HepG2 (cell line): ENCODE data around the gene FTL. TPM values are rescaled to one million over a fixed set of nuclear protein-coding genes. Genes with fewer than 3 reads are reported as not detected.

Experiments
- ARHGAP35 ChIP-seq: sonication (generic); formaldehyde crosslinking; IDR thresholded peaks from 2 replicates; pipeline ENCODE4 v1.9.0; 2022; ENCODE audit warnings: mild to moderate bottlenecking, inconsistent platforms, moderate library complexity, missing genetic modification reagents, borderline replicate concordance
- BHLHE40 ChIP-seq: IDR thresholded peaks from 2 replicates; pipeline ENCODE4 v1.6.1; 2011; ENCODE audit warnings: low read length, improper control_type of control experiment
- GABPB1 ChIP-seq: IDR thresholded peaks from 2 replicates; pipeline ENCODE4 v1.6.1; 2016; ENCODE audit warnings: mild to moderate bottlenecking, missing genetic modification reagents, moderate library complexity, missing compliant biosample characterization
- GMEB2 ChIP-seq: IDR thresholded peaks from 2 replicates; pipeline ENCODE4 v1.6.1; 2016; ENCODE audit warnings: missing biosample characterization, missing genetic modification reagents, low read depth
- HIVEP1 ChIP-seq: sonication (generic); formaldehyde crosslinking; IDR thresholded peaks from 2 replicates; pipeline ENCODE4 v1.4.0; 2020; ENCODE audit warnings: mild to moderate bottlenecking, missing genetic modification reagents
- HNF4G ChIP-seq, 2 experiments: sonication (generic) in 1 of 2; formaldehyde crosslinking in 1 of 2; IDR thresholded peaks; 2 replicates each; pipeline versions ENCODE4 v1.4.0 to v1.6.1; 2011 to 2020; ENCODE audit warnings: borderline replicate concordance in 2 of 2, low read depth in 2 of 2, mild to moderate bottlenecking in 2 of 2, low read length in 1 of 2, missing genetic modification reagents in 1 of 2, moderate library complexity in 1 of 2
- JUN ChIP-seq: sonication (generic); formaldehyde crosslinking; IDR thresholded peaks from 2 replicates; pipeline ENCODE4 v1.4.0; 2020; ENCODE audit warnings: mild to moderate bottlenecking, missing genetic modification reagents
- KLF12 ChIP-seq: sonication (generic); formaldehyde crosslinking; IDR thresholded peaks from 2 replicates; pipeline ENCODE4 v1.4.0; 2020; ENCODE audit warnings: missing genetic modification reagents, borderline replicate concordance
- KLF9 ChIP-seq: IDR thresholded peaks from 2 replicates; pipeline ENCODE4 v1.6.1; 2016; ENCODE audit warnings: low read depth
- MBD4 ChIP-seq: IDR thresholded peaks from 2 replicates; pipeline ENCODE4 v1.6.1; 2012; ENCODE audit warnings: low read length, inconsistent platforms, borderline replicate concordance
- NFIB ChIP-seq: sonication (generic); formaldehyde crosslinking; IDR thresholded peaks from 2 replicates; pipeline ENCODE4 v1.9.0; 2021; ENCODE audit warnings: missing genetic modification reagents, mild to moderate bottlenecking, borderline replicate concordance
- PITX1 ChIP-seq: sonication (generic); formaldehyde crosslinking; IDR thresholded peaks from 2 replicates; pipeline ENCODE4 v1.5.1; 2020; ENCODE audit warnings: mild to moderate bottlenecking, missing genetic modification reagents
- POLR2G ChIP-seq: fragments of 200-400 bp; formaldehyde crosslinking; IDR thresholded peaks from 2 replicates; pipeline ENCODE4 v1.6.1; 2018; ENCODE audit warnings: mild to moderate bottlenecking, low read depth, low read length, moderate library complexity
- SKI ChIP-seq: fragments of 450-650 bp; IDR thresholded peaks from one replicate; pipeline ENCODE4 v1.6.1; 2018; ENCODE audit warnings: mild to moderate bottlenecking; ENCODE audit not compliant: partially characterized antibody
- SP2 ChIP-seq: sonication (generic); formaldehyde crosslinking; IDR thresholded peaks from 2 replicates; pipeline ENCODE4 v1.5.1; 2020; ENCODE audit warnings: mild to moderate bottlenecking, missing genetic modification reagents
- TAF1 ChIP-seq: sonication (generic); formaldehyde crosslinking; IDR thresholded peaks from 2 replicates; pipeline ENCODE4 v1.4.0; 2020; ENCODE audit warnings: missing genetic modification reagents
- TRIM22 ChIP-seq: fragments of 450-650 bp; IDR thresholded peaks from 2 replicates; pipeline ENCODE4 v1.6.1; 2017
- YEATS4 ChIP-seq: sonication (generic); formaldehyde crosslinking; IDR thresholded peaks from 2 replicates; pipeline ENCODE4 v1.4.0; 2020; ENCODE audit warnings: missing genetic modification reagents, borderline replicate concordance
- ZBTB21 ChIP-seq: sonication (generic); formaldehyde crosslinking; IDR thresholded peaks from 2 replicates; pipeline ENCODE4 v1.4.0; 2020; ENCODE audit warnings: missing genetic modification reagents
- ZNF558 ChIP-seq: sonication (generic); formaldehyde crosslinking; IDR thresholded peaks from 2 replicates; pipeline ENCODE4 v1.9.0; 2022; ENCODE audit warnings: mild to moderate bottlenecking, missing genetic modification reagents, borderline replicate concordance
- ZNF577 ChIP-seq: sonication (generic); formaldehyde crosslinking; IDR thresholded peaks from 2 replicates; pipeline ENCODE4 v1.4.0; 2020; ENCODE audit warnings: mild to moderate bottlenecking, low read depth, missing genetic modification reagents, borderline replicate concordance
- ZNF678 ChIP-seq: sonication (generic); formaldehyde crosslinking; IDR thresholded peaks from 2 replicates; pipeline ENCODE4 v1.4.0; 2020; ENCODE audit warnings: mild to moderate bottlenecking, missing genetic modification reagents
- ZNF746 ChIP-seq: sonication (generic); formaldehyde crosslinking; IDR thresholded peaks from 2 replicates; pipeline ENCODE4 v1.8.0; 2022; ENCODE audit warnings: mild to moderate bottlenecking, missing genetic modification reagents
- ZNF75D ChIP-seq: sonication (generic); formaldehyde crosslinking; IDR thresholded peaks from 2 replicates; pipeline ENCODE4 v1.8.1; 2023; ENCODE audit warnings: missing genetic modification reagents, mild to moderate bottlenecking, borderline replicate concordance
- ZNF782 ChIP-seq: sonication (generic); formaldehyde crosslinking; IDR thresholded peaks from 2 replicates; pipeline ENCODE4 v1.4.0; 2020; ENCODE audit warnings: missing genetic modification reagents, mild to moderate bottlenecking, borderline replicate concordance
- polyA plus RNA-seq, 8 experiments: library from polyadenylated mRNA; depleted of rRNA in 3 of 8; stranded (reverse) in 7 of 8; unstranded in 1 of 8; fragments of >200 nt; fragmentation: Illumina TruSeq in 4 of 8; extraction: Trizol in 4 of 8; gene quantifications; 2 replicates each; pipeline versions ENCODE4 v1.2.1 to v1.2.3, GENCODE V29; 2011 to 2016; ENCODE audit warnings: low read depth in 4 of 8, missing spikeins in 1 of 8, mixed read lengths in 1 of 8; ENCODE audit not compliant: insufficient read depth in 1 of 8
- total RNA-seq, 5 experiments: library from RNA; depleted of rRNA; stranded (reverse); fragments of >200 nt; fragmentation: Illumina TruSeq; extraction: Trizol; gene quantifications; 2 replicates each; pipeline ENCODE4 v1.2.3, GENCODE V29; 2016; ENCODE audit warnings: low read depth in 1 of 5
- TF ChIP-seq, protein P1 (sequence below): sonication (generic); formaldehyde crosslinking; IDR thresholded peaks from 2 replicates; pipeline ENCODE4 v1.4.0; 2020; ENCODE audit warnings: missing genetic modification reagents

The FTL gene
- total and polyA plus RNA-seq, 2 of the 13 experiments (the other 11 are each of a cell fraction or from before 2014, with no cell fraction given), result 2,721 to 8,800 TPM

- TF ChIP-seq YEATS4 (CRISPR knock-in tag) (no peak), HIVEP1 (no peak), SP2 (CRISPR knock-in tag) (peak; percentile 41; the same call in 1 of the 2 replicates), KLF9 (no peak), ZNF746 (no peak), GABPB1 (peak; percentile 12; the same call in 1 of the 2 replicates), MBD4 (no peak), BHLHE40 (no peak), JUN (CRISPR knock-in tag) (no peak), HNF4G (IDR thresholded peaks at IDR 0.05; ENCODE audit: borderline replicate concordance, low read depth, low read length) (no peak), HNF4G (CRISPR knock-in tag; IDR thresholded peaks at IDR 0.05; ENCODE audit: borderline replicate concordance, low read depth) (no peak), NFIB (no peak), GMEB2 (no peak), ZNF577 (CRISPR knock-in tag) (no peak), TAF1 (CRISPR knock-in tag) (peak; percentile 23; the same call in 1 of the 2 replicates), ARHGAP35 (CRISPR knock-in tag) (no peak), ZNF782 (CRISPR knock-in tag) (0 out of 2 replicates have a peak, but pooled peaks have one; percentile 56), ZNF75D (CRISPR knock-in tag) (no peak), SKI (no peak), ZNF678 (CRISPR knock-in tag) (0 out of 2 replicates have a peak, but pooled peaks have one; percentile 19), KLF12 (0 out of 2 replicates have a peak, but pooled peaks have one; percentile 22), ZBTB21 (no peak), TRIM22 (no peak), PITX1 (CRISPR knock-in tag) (no peak), ZNF558 (CRISPR knock-in tag) (no peak), POLR2G (no peak)
- TF ChIP-seq, protein P1, sequence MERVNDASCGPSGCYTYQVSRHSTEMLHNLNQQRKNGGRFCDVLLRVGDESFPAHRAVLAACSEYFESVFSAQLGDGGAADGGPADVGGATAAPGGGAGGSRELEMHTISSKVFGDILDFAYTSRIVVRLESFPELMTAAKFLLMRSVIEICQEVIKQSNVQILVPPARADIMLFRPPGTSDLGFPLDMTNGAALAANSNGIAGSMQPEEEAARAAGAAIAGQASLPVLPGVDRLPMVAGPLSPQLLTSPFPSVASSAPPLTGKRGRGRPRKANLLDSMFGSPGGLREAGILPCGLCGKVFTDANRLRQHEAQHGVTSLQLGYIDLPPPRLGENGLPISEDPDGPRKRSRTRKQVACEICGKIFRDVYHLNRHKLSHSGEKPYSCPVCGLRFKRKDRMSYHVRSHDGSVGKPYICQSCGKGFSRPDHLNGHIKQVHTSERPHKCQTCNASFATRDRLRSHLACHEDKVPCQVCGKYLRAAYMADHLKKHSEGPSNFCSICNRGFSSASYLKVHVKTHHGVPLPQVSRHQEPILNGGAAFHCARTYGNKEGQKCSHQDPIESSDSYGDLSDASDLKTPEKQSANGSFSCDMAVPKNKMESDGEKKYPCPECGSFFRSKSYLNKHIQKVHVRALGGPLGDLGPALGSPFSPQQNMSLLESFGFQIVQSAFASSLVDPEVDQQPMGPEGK (CRISPR knock-in tag), result peak; percentile 16; the same call in 1 of the 2 replicates
These were observed 18.4 kb upstream of the FTL start (continued) for GRCh38 chr19:48946463-48947257.
